ENCODE results near the gene PATZ1.

The PATZ1 gene

DNA sequence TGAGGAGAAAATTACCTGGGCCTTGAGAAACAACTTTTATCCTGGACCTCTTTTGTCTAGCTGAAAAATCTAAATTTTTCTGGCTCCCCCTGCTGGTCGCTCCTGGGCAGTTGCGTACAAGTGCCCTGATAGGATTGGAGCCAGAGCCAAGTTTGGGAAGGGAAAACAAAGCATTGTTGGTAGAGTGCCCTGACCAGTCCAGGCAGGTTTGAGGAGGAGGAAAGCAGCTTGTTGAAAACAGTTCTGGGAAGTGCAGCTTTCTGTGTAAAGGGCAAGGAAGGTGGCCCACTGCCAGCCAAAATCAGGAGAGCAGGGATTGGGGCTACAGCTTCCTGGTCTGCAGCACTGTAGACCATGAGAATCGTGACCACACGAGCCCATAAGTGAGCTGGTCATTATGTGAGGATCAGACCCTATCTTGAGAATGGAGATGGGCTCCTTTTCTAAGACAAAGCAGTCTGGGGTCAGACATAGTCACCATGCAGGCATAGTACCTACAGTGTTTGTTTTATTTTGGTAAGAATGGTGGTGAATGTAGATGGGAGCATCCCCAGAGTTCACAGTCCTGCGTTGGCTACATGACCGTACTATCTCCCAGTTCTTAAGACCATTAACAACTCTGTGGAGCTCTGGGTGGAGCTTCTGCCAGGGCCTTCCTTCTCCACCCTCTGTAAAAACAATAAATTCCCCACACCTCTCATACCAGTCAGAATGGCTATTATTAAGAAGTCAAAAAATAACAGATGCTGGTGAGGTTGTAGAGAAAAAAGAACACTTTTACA, 32.6 kb downstream of the PATZ1 start:
- peak; percentile 44 for DNase-seq

DNA sequence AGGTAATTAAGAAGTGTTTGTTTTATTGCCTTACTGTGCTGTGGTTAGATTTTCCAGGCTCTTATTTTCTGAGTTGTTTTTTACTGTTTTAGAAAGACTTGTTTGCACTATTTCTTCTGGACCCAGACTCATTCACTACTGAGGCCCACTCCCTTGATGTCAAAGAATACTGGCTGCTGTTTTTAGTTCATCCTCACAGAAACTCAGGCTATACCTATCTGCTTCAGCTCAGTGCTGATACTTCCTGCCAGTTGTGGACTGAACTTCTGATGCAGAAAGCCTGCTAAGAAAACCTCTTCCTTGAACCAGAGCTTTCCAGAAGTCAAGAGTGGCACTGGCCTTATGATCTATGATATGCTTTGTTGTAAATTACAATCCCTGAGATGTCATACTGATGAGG, 38.0 kb downstream of the PATZ1 start:
- DNase-seq: no peak

DNA sequence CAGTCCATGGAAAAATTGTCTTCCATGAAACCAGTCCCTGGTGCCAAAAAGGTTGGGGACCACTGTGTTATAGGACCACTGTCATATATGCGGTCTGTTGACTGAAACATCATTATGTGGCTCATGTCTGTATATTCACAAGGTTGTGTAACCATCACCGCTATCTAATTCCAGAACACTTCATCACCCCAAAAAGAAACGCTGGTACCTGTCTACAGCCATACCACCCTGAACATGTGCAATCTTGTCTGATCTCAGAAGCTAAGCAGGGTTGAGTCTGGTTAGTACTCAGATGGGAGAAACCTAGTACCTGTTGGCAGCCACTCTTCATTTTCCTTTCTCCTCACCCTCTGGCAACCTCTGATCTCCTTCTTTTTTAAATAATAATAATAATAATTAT, 41.0 kb downstream of the PATZ1 start:
- no peak for DNase-seq

DNA sequence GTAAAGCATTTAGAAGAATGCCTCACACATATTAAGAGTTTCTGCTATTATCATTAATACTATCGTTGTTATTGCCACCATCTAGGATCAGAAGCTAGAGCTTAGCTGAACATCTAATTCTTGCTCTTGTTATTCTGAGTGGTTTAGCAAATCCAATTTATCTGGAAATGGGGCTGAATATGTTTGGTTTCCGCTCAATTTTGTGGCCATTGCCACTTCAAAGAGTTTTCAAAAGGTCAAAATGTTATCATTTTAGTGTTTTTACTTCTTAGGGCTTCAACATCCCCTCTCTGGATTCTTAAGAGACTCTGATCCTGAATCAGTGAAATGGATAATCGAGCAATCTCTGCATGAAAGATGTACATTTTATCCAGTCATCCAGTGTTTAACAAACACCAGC, 43.6 kb downstream of the PATZ1 start:
- no peak for DNase-seq

DNA sequence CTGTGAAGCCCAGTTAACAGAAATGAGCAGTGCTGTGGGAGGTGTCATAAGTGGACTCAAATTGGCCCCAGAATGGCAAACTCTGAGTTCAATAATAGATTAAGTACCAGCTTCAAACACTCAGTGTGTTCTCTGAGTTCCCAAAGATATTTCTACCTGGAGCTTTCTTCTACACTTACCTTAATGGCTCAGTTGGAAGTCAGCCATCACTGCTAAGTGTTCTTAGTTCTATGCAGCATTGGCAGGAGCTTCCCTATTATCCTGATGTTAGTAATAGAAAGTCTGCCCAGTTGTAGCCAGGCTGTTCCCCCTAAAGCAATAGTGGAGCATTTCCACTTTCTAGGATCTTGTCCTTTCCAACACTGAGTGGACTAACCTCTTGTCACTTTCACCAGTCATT, 44.1 kb downstream of the PATZ1 start:
- DNase-seq: no peak

DNA sequence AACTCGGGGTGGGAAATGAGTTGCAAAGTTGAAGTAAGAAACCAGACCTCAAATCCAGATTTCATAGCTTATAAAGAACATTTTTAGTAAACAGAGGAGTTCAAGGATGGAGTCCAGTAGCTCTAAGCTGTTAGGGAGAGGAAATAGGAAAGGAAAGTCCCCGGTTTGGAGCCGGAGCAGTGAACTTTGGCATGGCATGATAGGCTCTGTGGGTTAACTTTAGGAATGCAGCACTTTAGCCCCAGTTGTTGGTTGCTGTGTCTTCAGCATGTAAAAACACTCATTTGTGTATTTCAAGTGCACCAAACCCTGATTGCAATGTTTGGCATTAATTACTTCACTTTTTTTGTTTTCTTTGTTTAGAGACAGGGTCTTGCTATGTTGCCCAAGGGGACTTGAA, 45.2 kb downstream of the PATZ1 start:
- DNase-seq: no peak

DNA sequence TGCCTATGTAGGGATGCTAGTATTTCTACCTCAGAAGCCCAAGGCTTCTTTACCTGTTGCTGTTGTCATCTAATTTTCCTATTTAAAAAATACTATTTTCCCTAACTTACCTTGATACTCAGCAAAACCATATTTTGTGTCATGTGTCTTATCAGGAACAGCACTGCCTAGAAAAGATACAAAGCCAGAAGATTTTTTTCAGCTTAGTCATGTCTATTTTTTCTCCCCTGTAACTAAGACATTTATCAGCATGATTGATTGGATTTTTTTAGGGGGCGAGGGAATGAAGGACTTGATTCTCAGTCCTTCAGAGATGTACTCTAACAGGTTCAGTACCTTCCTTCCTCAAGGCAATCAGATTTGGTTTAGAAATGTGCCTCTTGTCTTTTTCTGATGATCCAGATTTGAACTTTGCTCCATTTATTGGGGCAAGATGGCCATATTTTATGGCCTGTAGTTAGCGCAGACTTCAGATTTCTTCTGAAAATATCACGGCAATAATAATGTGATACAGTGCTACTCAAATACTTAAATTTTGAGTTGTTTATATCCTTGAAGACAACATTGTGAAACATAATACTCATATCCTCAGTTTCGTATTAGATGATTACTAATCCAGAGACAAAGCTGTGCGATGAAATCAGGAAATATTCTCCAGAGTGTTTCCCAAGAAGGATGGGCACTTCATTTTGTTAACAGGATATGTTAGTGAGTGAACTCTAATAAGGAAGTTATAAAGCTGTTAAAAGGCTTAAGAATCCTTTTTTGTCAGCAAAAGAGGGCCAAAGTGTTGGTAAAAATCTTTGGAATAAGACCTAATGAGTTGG, 50.1 kb downstream of the PATZ1 start:
- no peak for DNase-seq

DNA sequence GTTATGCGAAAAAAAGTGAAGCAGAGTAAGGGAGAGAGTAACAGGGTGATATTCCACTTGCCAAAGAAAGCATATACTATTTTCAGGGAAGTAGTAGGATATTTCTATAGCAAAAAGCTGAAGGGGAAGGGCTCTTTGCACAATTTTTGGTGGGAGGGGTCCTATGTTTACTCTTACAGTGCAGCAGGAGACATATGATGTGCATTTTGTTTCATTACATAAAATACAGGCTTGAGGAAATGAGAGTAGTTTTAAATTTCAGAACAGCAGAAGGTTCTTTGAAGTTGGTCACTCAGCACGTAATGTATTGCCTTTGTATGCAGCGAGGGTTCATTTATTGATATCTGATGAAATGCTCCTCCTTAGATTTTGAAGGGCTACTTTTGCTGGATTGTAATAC, 50.8 kb downstream of the PATZ1 start:
- DNase-seq: no peak

DNA sequence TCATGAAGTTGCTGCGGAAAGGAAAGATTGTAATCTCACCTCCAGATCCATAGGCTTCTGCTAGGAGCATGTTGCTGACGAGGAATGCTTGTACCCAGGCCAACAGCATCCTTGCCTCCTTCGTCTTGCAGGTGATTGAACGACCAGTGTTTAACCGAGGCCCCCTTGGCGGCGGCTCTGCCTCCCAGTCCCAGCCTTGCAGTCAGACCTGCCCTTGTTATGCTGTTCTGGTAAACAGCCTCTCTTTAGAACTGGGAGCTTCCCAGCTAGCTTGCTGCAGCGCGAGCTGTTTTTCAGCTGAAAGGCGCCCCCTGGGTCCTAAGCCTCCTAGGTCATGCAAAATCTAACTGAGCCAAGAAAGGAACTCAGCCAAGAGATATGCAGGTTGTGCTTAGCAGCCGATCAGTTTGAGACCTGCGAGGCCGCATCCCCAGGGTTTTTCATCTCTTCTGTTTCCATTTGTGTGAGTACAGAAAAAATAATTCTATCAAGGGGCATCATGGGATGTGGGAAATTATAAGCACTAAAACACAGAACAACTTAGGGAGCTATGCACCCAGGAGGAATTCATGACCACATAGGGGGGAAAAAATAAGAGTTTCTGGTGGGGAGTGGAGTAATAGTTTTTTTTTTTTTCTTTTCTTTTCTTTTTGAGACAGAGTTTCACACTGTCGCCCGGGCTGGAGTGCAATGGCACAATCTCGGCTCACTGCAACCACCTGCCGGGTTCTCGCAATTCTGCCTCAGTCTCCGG, 53.7 kb downstream of the PATZ1 start, which contains the start of gene PIK3IP1:
Gene PIK3IP1, minus strand, starts transcription at position 253 of the 754 bp plus-strand sequence. Its CDS starts 144 bp downstream, at position 109.
- DNase-seq: peak; percentile 74

DNA sequence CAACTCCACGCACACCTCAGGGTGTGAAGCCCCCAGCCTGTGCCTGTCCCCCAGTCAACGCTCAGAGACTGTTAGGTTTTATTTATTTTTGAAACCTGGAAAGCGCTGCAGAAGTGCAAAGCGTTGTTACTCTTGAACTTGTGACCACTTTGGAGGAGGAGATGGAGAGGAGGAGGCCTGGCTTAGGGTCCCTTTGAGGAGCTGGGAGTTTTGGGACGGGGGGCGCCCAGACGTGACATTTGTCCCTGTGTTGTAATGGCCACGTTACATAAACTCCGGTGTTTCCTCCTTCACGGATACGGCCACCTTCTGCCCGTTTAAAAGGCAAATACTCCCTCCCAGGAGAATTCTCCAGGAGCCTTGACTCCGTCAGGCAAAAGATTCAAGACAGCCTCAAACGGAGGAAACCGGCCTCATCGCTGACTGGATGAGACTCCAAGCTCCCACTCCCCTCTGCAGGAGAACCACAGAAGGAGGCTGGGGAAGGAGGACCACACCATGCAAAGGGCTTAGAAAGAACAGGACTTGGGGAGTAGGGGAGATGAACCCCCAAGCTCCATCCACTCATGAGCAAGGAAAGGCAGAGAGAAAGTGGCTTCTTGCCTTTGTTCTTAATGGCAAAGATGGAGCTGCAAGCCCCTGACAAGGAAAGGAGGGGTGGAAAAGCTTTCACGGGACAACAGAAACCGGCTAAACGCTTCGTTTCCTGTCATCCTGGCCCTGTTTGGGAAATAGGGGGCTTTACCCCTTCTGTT, 54.5 kb downstream of the PATZ1 start:
- DNase-seq: no peak

DNA sequence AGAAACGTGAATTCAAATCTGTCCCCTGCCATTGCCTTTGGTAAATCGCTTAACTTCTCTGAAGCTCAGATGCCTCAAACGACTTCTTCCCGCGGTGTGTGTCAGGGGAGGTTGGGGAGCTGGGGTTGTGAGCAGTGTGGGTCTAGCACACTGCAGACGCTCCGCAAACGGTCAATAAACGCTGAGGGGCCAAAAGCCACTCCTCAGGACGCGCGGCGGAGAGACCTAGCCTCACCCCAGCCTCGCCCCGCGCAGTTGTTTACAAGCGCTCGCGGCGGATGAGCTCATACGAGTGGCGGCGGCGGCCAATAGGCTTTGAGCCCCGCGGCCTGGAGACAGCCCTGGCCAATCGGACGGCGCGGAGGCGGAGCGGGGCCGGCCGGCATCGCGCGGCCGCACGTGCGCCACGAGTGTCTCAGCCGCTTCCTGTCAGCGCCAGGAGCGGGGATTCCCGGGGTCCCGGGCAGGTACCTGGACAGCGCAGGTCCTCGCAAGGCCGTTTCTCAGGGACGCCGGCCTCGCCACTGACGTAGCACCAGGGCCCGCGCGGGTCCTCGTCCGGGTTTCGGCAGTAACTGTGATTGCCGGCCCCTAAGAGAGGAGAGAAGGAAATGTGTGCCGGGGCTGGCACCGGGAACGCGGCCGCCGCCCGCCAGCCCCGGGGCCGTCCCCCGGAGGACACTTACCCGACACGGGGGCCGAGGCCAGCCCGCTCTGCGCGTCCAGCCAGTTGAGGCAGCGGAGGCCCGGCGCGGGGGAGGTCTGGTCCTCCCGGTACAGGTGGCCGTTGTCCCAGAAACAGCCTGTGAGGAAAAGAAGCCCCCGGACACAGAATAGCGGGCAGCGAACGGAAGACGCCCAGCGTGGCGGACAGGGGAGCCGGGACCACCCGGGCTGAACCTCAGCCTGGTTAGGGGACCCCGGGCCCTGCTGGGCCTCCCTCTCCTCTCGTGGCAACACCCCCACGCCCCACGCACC, 55.4 kb downstream of the PATZ1 start:
- DNase-seq: peak; percentile 89

DNA sequence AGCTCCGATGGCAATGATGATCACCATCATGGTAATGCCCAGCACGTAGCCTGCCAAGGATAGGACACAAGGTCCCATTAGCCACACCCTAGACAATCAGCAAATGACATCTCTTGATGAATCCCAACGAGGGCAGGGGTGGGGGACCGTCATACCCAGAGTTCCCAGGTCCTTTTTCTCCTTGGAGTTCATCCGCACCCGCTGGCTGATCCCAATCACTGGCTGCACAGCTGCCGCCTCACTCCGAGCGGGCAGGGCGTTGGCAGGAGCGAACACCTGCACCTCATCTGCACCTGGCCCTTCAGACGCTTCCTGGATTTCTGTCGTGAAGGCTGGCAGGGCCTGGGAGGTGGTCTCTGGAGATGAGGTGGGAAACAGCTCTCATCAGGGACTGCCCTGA, 56.8 kb downstream of the PATZ1 start:
- no peak for DNase-seq

DNA sequence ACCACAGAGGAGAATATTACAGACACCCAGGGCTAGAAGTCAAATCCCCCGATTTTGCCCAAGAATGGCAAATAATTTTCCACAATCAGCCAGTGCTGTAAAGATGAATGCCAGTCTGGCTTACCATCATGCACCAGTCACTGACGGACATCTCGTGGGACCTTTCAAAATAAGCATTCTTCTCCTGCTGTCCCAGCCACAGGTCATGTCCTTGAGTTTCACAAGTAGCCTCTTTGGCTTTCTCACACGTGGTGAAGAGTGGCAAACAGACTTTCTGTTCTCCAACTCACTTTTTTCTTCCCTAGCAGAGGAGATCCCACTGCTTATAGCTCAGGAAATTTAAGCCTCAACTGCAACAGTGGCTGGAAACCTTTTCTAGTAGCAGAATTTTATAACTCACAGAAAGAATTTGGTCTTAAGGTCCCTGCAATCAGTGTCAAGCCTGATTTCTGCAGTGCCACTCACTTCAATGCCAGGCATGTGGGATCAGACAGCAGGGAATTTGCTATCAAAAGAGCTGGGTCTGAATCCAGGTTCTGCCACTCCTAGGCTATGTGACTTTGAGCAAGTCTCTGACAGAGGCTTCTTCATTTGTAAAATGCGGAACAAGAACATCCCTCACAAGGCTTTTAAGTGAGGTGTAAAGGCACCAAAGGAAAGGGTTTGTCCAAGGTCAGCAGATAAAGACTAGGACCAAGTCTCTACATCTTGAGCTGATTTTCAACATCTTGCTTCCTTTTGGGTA, 57.5 kb downstream of the PATZ1 start:
- DNase-seq: no peak

DNA sequence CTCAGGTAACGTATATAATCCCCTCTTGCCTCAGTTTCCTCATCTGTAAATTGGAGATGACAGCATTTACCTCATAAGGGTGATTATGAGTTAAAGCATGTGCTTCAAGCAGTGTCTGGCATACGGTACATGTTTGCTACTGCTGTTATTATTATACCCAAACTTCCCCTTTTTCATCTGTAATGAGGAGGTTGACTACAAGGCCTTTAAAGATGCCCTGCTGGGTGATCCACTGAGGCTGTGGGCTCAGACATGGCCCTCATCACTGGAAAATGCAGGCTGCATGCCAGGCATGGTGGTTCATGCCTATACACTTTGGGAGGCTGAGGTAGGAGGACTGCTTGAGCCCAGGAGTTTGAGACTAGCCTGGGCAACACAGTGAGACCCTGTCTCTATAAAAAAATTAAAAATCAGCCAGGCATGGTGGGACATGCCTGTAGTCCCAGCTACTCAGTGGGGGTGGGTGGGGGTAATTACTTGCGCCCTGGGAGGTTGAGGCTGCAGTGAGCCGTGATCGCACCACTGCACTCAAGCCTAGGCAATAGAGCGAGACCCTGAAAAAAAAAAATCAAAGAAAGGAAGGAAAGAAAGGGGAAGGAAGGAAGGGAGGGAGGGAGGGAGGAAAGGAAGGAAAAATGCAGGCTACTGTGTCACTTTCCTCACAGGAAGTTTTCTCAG, 58.2 kb downstream of the PATZ1 start:
- DNase-seq: no peak

DNA sequence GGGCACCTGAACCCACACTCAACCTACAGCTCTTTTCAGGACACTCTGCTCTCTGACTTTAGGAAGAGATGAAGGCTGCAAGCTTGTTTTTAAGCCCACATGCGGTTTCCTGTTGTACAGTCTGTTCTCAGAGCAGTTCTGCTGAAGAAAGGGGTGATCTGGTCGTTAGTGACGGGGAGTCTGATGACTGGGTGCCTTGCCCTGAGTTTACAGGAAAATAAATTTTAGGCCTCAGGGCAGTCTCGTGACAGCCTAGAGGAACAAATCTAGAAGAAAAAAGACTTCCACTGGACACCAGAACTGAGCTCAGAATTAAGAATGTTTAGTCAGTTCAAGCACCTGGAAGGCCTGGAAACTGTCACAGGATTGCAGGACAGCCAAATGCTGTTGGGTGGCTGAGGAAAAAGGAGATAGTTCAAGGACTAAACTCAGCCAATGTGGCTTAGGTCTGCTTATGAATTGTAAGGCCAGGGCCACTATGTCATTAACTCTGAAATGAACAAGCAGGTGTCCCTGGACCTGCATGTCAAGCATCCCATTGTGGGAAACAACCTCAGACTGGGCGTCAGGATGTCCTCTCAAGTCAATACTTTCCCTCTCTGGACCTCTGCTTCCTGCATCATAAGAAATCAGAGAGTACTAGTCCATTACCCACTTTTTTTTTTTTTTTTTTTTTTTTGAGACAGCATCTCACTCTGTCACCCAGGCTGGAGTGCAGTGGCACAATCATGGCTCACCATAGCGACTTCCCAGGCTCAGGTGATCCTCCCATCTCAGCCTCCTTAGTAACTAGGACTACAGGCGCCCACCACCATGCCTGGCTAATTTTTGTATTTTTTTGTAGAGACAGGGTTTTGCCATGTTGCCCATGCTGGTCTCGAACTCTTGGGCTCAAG, 59.5 kb downstream of the PATZ1 start:
- DNase-seq: no peak

DNA sequence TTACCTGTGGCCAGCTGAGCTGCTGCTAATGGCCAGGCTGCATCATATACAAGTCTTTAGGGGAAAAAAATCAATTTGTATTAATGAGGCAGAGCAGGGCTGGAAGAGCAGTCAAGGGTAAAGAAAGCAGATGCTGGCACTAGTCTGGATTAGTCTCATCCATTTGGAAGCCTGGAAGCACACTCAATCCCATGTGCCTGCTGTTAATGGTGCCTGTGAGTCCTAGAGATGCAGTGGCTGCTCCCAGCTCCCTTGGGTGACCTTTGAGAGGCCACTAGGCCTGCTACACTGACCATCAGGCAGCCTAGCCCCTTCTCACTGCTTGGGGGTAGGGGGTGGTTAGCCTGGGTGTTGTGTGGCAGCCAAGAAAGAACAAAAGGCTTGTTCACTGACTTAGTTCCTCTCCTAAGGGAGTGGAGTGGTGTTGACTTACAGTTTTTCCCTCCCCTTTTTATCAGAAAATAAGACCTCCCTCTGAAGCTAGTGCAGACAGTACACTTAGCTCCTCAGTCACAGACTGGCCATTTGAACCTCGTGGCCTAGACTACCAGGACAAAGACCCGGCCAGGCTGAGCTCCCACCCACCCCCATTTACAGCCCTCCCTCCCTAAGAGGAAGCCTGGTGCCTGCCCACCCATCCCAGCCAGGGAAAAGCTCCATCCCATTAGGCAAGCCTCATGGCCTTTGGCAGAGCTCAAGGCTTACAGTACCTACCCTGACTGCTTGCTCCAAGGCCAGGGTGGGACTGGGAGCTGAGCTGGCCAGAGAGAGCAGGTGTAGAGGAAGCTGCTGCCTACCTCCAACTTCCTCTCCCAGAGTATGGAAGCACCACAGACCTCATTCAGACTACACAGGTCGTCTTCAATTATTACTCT, 61.6 kb downstream of the PATZ1 start:
- no peak for DNase-seq

DNA sequence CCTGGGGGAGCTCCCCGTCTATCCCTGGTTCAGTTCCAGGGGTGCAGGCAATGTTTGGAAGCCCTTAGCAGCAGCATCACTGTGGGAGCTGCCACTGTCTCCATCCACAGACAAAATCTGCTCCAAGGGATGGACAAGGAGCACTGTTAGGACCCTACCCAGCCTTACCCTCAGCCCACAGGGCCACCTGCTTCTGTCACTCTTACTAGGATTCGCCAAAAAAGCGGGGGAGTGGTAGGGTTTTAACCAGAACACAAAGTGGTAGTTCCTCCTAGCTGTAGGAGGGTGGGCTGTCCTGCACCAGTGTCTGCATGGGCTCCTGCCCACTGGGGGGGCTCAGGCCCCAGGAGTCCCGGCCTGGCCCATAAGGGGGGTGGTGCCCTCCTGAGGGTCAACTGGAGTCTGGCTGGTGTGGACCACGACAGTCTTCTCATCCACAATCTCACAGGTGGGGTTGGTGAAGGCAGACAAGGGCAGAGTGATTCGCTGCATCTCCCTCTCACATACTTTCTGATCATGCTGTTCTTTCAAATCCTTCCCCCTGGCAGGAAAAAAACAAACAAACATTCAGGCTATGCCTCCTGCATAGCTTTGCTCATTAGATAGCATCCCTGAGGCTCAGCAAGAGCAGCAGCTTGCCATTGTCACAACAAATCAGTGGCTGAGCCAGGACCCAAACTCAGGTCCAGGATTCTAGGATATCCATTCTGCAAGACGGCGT, 63.2 kb downstream of the PATZ1 start:
- no peak for DNase-seq
